SK-MEL-5 (cell line): ENCODE data around the gene FGB. TPM values are rescaled to one million over a fixed set of nuclear protein-coding genes. Genes with fewer than 3 reads are reported as not detected.

ENCODE experiments used
- DNase-seq: peaks from one replicate; pipeline ENCODE4 v3.0.0-alpha.2; 2016; ENCODE audit warnings: low read depth, low spot score
- in situ Hi-C: cut with HindIII; loops from 2 replicates; pipeline ENCODE4 v1.10.0; 2016; ENCODE audit warnings: low sequenced_read_pairs, high pct_unique_total_duplicates, low pct_unique_long_range_greater_than_20kb
- total RNA-seq: library from RNA; depleted of rRNA; stranded (reverse); fragments of >200 nt; shearing (Covaris generic); gene quantifications from 2 replicates; pipeline ENCODE4 v1.2.3, GENCODE V29; 2014

FGB gene
- total RNA-seq, 1 experiment from 2014 or later: not detected

DNA sequence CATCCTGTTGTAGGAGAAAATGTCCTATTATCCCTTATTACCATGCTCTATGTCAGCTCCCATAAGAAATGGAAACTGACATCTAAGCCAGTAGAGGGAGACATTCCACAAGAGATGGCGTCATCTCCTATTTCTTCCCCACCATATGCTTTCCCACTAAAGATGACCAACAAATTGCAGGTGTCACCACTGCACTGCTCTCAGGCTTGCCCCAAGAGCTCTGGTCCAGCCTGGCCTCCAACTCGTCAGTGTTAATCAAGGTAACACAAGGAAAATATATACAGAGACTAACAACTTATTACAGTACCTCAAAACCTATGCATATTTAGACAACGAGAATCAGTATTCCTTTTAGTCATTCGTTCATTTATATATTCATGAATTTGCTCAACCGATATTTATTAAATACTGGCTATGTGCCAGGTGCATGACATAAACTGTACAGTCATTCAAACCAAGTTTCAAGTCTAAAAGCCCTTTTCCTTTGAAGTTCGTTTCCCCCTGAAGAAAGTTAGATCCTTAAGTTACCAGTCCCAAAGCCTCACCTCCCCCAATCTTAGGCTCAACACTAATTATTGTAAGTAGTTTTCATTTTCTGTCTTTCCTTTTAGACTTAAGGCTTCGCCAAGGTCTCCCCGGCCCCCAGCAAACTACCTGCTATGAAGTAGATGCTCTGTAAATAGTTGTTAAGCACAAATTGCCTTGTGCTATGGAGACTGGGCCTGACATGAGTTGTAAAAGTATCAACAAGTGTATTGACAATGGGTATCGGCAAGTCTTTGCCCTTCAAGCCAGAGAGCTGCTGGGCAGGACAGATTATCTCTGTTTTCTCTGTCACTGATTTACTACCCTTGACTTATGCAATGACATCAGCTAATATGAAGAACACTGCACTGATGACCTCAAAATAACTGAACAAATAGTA, 3.1 kb upstream of the FGB start:
- DNase-seq: peak; percentile 79
- in situ Hi-C loops: no loop called here

DNA sequence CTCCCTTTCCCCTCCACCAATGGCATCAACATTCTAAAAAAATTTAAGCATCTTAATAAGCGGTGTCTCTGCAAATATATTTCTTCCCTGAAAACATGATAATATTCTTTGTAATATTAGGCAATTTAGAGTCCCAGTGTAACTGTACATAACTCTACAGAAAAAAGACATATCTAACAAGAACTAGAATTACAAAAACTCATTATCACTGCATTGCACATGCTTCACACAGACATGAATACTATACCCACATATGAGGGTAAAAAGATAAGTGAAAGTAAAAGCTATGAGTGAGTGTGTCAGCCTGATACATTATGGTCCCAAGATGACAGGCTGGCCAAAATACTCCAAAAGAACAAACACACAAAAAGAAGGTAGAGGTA, 2.4 kb upstream of the FGB start:
- in situ Hi-C loops: no loop called here
- no peak for DNase-seq

DNA sequence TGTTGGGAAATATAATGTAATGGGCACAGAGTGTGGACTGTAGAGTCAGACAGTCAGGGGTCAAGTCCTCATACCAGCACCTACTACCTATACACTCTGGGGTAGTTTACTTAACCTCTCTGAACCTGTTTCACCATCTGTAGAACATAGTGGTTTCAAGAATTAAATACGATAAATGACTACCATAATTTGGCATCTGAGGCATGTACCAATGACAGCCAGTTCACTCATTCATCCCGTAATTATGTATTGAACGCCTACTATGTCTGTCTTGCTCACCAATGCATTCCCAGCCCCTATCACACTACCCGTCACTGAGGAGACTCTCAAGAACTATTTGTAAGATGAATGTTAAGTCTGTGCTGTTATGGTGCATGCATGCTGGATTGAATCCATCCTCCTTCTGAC, 2.0 kb upstream of the FGB start:
- in situ Hi-C loops: no loop called here
- no peak for DNase-seq

DNA sequence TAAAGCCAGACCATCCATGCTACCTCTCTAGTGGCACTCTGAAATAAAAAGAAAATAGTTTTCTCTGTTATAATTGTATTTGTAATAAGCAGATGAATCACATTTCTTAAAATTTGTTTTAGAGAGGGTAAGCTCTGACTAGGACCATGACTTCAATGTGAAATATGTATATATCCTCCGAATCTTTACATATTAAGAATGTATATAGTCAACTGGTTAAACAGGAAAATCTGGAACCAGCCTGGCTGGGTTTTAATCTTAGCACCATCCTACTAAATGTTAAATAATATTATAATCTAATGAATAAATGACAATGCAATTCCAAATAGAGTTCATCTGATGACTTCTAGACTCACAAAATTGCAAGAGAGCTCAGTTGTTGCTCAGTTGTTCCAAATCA, 1.5 kb downstream of the FGB start:
- in situ Hi-C loops: no loop called here
- DNase-seq: no peak

DNA sequence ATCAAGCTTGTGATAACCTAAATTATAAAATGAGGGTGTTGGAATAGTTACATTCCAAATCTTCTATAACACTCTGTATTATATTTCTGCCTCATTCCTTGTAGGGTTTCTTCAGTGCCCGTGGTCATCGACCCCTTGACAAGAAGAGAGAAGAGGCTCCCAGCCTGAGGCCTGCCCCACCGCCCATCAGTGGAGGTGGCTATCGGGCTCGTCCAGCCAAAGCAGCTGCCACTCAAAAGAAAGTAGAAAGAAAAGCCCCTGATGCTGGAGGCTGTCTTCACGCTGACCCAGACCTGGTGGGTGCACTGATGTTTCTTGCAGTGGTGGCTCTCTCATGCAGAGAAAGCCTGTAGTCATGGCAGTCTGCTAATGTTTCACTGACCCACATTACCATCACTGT, 2.9 kb downstream of the FGB start:
- in situ Hi-C loops: no loop called here
- DNase-seq: no peak

DNA sequence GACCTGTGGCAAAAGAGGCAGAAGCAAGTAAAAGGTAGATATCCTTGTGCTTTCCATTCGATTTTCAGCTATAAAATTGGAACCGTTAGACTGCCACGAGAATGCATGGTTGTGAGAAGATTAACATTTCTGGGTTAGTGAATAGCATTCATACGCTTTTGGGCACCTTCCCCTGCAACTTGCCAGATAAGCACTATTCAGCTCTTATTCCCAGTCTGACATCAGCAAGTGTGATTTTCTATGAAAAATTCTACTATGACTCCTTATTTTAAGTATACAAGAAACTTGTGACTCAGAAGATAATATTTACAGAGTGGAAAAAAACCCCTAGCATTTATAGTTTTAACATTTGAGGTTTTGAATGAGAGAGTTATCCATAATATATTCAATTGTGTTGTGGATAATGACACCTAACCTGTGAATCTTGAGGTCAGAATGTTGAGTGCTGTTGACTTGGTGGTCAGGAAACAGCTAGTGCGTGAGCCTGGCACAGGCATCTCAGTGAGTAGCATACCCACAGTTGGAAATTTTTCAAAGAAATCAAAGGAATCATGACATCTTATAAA, 3.9 kb downstream of the FGB start:
- in situ Hi-C loops: no loop called here
- DNase-seq: no peak

DNA sequence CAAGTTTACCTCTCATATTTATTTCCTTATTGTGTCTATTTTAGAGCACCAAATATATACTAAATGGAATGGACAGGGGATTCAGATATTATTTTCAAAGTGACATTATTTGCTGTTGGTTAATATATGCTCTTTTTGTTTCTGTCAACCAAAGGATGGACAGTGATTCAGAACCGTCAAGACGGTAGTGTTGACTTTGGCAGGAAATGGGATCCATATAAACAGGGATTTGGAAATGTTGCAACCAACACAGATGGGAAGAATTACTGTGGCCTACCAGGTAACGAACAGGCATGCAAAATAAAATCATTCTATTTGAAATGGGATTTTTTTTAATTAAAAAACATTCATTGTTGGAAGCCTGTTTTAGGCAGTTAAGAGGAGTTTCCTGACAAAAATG, 6.2 kb downstream of the FGB start:
- DNase-seq: no peak
- in situ Hi-C loops: no loop called here

DNA sequence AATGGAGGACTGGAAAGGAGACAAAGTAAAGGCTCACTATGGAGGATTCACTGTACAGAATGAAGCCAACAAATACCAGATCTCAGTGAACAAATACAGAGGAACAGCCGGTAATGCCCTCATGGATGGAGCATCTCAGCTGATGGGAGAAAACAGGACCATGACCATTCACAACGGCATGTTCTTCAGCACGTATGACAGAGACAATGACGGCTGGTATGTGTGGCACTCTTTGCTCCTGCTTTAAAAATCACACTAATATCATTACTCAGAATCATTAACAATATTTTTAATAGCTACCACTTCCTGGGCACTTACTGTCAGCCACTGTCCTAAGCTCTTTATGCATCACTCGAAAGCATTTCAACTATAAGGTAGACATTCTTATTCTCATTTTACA, 6.8 kb downstream of the FGB start:
- DNase-seq: no peak
- in situ Hi-C loops: no loop called here

DNA sequence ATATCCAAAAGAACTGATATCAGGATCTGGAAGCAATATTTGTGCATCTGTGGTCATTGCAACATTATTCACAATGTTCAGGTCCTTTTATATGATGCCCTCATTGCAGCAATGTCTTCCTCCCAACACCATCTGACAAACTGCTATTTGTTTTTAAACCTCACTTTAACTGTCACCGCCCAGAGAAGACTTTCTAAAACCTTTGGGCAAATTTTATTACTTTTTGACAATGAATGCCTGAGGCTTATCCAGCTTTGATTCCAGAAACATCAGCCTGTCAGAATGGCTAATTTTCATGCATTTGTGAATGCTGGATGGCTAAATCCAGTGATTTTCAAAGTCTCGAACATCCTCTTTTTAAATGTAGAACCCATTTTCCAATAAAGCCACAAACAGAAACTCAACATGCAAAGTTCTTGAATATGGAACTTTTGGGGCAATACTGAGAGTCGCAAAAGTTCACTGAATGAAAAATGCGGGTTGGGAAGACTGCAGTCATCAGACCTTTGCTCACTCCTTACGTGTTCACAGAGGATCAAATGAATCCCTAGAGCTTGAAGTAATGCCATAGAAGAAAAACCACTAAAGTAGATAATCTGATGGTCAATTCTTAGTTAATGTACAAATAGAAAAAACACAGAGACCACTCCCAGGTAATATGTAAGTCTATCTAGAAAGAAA, 10.5 kb downstream of the FGB start:
- in situ Hi-C loops: no loop called here
- no peak for DNase-seq

DNA sequence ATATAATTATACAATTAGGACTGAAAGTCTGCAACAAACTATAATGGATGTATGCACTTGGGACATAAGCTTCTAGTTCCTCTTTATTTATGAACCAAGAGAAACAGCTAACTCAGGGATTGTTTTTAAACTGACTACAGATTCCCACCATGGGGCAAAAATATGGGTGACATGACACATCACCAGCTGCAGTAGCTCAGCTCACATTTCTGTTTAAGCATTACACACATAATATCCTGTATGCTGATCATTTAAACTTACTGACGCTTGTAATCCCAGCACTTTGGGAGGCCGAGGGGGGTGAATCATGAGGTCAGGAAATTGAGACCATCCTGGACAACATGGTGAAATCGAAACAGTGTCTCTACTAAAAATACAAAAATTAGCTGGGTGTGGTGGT, 11.5 kb downstream of the FGB start:
- no peak for DNase-seq
- in situ Hi-C loops: no loop called here

DNA sequence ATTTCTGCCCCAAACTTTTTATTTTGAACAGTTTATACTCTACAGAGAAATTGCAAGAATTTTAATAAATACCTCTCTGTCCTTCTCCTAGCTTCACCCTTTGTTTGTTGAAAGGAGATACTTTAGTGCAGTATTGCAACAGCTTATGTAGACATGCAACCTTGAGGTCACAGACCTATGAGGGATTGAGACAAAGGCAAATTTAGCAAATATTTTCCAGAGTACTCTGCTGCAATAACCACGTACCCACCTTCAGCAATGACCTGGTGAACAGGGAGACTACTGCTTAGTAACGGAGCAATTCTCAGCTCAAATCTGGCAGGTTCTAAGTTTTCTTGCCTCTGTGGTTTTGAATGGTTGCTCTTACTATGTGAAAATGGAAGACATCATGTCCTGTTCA, 14.5 kb downstream of the FGB start:
- in situ Hi-C loops: no loop called here
- no peak for DNase-seq

DNA sequence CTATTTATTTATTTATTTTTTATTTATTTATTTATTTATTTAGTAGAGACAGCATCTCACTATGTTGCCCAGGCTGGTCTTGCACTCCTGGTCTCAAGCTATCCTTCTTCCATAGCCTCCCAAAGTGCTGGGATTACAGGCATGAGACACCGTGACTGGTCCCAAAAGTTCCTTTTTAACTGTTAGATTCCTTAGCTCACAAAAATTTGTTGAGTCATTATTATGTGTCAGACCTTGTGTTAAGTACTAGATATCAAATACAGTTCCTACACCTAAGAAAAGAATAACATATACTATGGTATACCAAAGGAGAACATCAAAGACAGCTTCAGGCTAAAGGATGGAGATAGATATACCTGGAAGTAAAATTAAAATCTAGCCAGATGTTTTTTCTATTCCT, 16.1 kb downstream of the FGB start:
- in situ Hi-C loops: no loop called here
- DNase-seq: no peak

DNA sequence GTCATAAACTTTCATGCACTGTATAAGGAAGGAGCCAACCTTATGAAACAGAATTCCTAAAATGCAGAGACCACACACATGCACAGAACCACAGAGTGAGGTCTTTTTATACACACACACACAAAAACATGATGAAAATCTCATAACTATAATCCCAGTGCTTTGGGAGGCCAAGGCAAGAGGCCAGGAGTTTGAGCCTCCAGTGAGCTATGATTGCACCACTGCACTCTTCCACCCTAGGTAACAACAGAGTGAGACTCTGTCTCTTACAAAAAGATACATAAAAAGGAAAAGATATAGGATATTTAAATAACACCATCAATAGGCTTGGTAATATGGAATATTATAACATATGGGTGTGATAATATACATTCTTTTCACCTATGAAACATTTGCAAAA, 17.1 kb downstream of the FGB start:
- in situ Hi-C loops: no loop called here
- DNase-seq: no peak

DNA sequence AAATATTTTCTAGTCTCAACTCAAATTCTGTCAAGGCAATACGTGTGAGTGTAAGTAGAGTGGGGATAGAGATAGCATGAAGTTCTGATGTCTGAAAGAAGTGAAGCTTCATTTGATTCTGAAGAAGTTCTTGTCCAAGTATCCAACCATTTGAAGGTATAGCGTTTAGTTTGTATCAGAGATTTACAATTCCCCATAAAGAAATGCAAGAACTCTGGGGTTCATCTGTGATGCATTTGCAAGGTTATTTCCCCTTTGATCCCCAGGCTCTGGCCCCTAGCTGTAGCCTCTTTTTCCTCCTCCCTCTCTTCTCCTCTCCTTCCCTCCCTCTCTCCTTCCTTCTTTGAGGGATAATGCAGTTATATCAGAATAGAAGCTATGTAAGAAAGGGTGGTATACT, 19.9 kb downstream of the FGB start:
- no peak for DNase-seq
- in situ Hi-C loops: no loop called here

DNA sequence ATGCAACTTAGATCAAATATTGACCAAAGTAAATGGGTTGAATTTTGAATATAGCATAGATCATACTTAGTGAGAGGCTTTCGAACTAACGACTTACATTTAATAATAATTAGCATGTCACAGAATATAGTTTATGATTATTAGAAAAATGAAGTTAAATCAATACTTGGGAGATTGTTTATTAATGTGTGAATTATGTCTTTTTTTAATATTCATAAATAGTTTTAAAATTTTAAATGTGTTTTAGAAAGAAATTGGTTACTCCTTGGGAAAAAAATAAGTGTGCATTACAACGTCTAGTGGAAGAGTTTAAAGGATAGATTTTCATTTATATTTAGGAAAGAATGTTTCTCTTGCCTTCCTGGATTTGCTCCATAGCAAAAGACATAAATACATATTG, 20.4 kb downstream of the FGB start:
- DNase-seq: no peak
- in situ Hi-C loops: no loop called here

DNA sequence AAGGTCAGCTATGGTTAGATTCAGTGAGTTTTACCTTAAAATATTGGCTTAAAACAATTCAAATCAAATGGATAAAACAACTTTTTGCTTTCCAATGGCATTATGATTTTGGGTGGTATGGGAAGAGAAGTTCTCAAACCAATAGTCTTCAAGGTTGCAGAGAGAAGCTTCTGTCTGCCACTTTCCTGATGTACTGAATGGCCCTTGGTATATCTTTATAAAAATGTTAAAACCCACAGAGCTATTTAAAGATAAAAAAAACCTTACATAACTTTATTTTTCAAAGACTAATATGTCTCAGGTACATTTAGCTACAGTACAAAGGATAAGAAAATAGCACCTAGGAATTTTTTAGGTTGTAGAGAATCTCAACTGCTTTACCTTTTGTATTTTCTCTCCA, 20.9 kb downstream of the FGB start:
- no peak for DNase-seq
- in situ Hi-C loops: no loop called here

DNA sequence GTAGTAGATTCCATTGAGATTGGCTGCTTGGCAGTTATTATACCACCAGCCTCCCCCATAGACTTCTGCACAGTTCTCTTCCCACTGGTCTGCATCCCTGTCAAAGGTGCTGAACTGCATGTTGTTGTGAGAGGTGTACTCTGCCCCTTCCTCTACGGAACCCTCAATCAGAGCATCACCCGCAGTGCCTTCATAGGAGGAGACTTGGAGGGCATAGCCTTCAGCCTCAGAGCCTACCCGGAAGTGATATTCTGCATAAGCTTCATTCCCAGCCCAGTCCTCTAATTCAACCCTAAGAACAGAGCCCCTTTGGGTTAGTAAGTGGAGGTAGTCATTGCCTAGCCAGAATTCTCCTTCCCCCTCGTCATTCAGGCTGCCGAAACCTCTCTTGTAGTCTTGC, 21.4 kb downstream of the FGB start:
- no peak for DNase-seq
- in situ Hi-C loops: no loop called here

DNA sequence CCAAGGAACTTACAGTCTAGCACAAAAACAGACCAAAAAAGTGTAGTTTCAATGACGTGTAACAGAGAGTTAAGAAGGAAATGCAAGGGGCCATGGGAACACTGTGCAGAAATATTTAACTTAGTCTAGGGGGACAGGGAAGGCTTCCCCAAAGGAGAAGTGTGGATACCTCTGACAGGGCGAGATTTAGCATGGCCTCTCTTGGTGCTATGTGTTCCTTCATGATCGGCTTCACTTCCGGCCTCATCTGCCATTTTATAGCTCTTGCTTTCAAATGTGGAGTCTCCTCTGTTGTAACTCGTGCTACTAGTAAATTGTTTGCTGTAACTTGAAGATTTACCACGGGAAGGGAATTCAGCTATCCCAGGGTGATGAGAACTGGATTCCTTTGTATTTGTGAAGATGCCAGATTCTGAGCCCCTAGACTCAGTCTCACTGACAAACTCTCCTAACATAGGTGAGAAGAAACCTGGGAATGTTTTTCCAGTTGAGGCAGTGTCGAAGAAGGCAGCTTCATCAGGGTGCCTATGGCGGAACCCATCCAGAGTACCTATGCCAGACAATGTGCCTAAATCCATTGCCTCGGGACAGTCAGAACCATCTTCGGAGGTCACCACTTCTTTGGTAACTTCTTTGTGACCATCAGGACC, 22.7 kb downstream of the FGB start:
- in situ Hi-C loops: no loop called here
- DNase-seq: no peak
